Fibroblast of upper back skin (primary cell): ENCODE data around the gene SLC12A1.

Source experiments
- DNase-seq: peaks from one replicate; pipeline ENCODE4 v3.0.0-alpha.2; 2013

The SLC12A1 gene

DNA sequence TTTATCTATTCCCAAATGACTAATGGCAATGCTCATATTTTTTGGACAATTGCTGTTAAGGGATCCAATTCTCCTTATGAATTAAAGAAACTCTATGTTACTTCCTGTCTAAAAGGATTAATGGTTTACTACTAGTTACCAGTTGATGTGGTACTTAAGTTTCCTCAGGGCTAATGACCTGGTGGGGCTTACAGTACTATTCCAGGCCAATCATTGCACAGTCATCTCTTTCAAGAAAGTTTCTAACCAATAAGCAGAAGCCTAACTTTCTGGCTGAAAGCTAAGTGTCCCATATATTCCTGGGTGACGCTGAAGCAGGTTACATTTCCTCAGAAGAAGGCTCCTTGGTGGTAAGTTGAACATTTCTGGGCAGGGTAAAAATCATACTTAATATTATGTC, at the start of gene SLC12A1:
Gene SLC12A1, plus strand, starts transcription at position 322 of the 400 bp plus-strand sequence. CDS start 1,418 bp downstream, outside the sequence.
- DNase-seq = no peak

GRCh38 chr15:48168616-48169015, 37.5 kb upstream of the SLC12A1 start:
- no peak for DNase-seq

DNA sequence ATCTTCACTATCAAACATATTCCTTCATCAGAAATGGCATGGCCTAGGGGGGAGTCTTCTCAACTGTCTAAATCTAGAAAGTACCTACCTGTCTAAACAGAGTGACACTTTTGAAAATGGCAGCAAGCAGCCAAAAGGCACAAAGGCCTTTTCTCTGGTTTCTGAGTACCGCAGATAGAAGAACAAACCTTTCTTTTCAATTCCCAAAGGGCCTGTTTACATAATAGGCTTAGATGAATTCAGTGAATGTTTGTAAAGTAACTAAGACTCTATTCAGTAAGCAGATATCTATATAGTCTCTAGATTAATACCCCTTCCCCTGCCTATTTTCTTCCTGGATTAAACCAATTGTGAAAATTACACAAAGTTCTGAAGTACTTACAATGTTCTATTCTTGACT, 35.1 kb upstream of the SLC12A1 start:
- DNase-seq = no peak

DNA sequence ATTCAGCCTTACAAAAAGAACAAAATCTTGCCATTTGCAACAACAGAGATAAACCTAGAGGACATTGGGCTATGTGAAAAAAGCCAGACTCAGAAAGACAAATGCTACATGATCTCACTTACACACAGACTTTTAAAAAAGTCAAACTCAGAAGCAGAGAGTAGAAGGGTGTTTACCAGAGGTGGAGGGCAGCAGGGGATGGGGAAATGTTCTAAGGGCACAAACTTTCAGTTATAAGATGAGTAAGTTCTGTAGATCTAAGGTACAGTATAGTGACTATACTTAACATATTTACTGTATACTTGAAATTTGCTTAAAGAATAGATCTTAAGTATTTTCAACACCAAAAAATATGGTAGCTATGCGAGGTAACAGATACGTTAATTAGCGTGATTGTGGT, 31.0 kb upstream of the SLC12A1 start:
- DNase-seq = no peak

DNA sequence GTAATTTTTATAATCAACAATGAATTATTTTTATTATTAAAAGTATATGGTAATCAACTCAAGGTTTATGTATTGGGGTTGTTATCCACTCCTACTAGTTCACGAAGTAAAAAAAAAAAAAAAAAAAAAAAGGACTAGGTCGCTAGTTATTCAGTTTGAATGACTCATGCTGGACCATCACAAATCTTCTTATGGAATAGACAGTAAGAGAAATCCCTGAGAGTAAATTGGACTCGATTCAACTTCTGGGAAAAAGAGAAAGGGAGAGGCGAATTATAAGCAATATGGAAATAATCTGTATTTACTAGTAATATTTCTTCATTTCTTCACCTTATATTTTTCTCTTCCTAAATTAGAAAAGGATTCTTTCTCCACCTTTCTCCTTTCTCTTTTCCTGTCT, 30.0 kb upstream of the SLC12A1 start:
- peak; percentile 66 for DNase-seq

DNA sequence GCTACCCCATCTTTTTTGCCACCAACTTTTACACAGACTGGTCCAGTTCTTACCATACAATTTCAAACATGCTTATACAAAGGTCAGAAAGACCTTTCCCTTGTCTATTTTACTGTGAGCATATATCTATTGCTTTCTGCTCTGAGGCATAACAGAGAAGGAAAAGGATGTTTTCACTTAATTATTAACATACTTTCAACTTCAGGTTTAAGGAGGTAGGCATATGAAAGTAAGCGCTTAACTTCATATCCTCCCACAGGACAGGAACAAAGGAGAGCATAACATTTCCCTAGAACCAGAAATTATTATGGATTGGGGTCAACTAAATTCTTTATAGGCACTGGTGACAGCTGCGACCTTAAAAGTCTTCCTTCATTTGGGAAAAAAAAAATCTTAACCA, 29.1 kb upstream of the SLC12A1 start:
- no peak for DNase-seq

DNA sequence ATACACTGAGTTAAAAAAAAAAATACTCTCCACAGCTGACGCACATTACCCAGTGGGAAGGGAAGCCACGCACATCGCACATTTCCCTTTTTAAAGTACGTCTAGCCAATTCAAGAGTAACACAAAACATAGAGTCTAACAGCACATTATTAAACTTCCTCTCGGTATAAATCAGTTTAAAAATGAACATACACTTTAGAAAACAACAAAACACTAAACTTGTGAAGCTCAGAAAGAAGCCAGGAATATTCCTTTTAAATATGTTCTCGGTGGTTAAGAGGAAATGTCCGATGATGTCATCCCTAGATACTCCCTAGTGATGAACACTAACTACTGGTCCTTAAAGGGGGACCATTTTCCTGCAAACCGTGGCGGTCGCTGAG, 28.7 kb upstream of the SLC12A1 start:
- peak; percentile 37 for DNase-seq

DNA sequence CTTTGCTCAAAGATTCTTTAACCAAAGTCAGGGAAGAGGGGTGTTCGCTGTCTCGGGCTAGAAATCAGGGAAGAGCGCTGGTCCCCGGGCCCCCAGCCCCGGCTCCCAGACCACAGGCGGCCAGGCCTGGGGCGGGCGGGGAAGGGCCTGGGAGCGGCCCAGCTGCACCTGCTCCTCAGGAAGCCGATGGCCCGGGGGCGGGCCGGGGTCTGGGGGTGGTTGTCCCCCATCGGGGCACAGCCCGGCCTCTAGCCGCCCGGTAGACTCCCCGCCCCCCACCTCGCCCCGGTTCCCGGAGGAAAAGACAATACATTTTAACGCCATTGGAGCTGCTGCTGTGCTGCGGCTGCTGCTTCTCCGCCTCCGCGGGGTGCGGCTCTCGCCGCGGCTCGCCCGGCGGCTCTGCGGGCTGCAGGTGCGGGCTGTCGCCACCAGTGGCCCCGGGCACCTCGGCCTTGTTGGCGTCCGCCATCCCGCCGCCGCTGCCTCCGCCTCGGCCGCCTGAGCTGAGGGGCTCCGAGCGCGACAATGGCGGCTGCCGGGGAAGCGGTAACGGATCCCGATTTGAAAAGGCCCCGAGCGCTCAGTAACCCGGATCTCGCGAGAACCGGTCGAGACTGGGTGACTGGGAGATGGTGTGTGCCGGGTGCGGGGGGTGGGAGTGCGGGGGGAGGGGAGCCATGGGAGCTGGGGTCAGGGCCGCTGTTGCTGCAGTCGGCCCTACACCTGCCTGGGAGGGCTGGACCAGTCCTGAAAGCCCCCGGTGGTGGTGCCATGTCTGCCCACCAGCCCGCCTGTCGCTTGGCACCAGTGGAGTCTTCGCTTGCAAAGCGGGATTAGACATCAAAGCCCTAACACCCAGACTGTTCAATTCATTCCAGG, 28.1 kb upstream of the SLC12A1 start, which contains the start of gene MYEF2:
Gene MYEF2, minus strand, starts transcription at position 530 of the 882 bp plus-strand sequence. Its CDS starts 58 bp downstream, at position 472.
- DNase-seq = peak; percentile 68

- DNase-seq = no peak
Measured at GRCh38 chr15:48178648-48178931, 27.5 kb upstream of the SLC12A1 start.

DNA sequence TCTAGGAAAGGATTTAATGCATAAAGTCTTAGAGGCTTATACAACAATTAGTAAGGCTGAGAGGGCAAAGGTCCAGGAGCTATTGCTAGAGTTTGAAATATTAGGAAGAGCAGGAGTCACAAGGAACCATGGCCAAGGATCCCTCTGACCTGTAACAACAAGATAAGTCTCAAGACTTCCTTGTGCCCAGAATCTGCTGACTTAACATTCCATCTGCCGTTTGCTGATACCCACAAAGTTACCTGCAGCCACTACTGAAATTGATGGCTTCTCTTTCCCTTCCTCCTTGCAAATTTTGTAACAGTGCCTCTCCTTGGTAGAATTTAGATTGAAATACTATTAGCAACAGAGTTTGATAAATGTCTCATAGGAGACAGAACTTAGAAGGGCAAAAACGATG, 23.4 kb upstream of the SLC12A1 start:
- no peak for DNase-seq

GRCh38 chr15:48185529-48185928, 20.6 kb upstream of the SLC12A1 start:
- no peak for DNase-seq

DNA sequence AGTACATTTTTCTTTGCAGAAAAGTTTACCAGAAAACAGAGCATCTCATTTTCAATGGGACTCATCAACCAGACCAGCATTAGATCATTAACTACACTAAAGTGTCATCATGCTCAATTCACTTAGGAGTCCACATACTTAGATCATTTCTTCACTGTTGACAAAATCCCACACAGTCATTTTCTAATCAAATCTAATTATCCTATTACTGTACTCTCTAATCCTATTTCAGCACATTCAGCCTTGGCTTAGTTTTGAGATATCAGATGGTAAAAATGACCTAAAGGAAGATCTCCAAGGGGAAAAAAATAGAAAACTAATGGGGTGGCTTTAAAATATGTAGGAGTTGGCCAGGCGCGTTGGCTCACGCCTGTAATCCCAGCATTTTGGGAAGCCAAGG, 19.8 kb upstream of the SLC12A1 start:
- DNase-seq = no peak

- DNase-seq = peak; percentile 75
Measured at GRCh38 chr15:48190932-48191573, 15.0 kb upstream of the SLC12A1 start.

DNA sequence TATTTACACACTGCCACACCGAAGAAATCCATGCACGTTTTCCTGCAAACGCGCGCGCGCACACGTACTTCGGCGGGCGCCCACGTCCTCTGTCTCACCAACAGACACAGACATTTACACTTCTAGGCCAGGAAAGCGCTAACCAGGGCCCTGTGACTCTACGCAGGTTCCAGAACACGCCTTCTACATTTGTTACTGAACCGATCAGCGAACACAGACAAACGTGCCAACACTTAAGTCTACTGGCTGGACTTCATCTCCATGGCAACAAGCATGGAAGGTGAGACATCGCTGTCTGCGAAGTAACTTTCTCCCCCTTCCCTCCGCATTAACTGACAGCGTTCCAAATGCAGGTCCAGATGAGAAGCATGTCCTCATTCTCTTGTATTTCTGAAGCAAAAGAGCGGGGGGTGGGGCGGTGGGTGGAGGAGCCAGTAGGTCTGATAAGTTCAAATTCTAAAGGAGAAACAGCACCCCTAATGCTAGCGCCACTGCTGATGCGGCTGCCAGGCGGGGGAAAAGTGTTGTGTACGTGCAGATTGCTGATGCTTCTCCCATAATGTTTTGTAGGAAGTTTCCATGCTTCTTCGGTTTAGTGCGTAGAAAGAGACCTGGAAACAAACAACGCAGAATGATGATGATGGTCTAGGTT, 14.4 kb upstream of the SLC12A1 start, which contains the start of gene CTXN2:
Gene CTXN2, plus strand, starts transcription at position 92 of the 652 bp plus-strand sequence. CDS start 9,636 bp downstream, outside the sequence.
- no peak for DNase-seq

GRCh38 chr15:48202068-48202467, 4.0 kb upstream of the SLC12A1 start:
- DNase-seq = no peak

DNA sequence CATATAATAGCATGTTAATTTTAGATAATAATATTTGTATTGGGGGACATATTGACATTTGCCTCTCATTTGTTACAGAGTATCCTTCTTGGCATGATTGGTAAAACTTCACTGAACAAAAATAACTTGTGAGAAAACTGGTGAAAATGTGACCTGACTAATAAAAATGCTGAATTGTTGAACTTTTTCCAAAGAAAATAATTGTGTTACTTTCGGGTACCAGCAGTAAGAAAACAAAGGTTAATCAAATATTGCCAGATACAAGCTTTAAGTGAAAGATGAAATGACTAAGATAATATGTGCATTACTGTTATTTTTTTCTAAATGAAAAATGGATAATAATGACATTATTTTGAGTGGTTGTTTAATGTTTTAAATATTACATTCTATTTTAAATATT, 15.2 kb downstream of the SLC12A1 start:
- DNase-seq = no peak

- DNase-seq = peak; percentile 20
Measured at GRCh38 chr15:48221885-48222284, 15.8 kb downstream of the SLC12A1 start.

DNA sequence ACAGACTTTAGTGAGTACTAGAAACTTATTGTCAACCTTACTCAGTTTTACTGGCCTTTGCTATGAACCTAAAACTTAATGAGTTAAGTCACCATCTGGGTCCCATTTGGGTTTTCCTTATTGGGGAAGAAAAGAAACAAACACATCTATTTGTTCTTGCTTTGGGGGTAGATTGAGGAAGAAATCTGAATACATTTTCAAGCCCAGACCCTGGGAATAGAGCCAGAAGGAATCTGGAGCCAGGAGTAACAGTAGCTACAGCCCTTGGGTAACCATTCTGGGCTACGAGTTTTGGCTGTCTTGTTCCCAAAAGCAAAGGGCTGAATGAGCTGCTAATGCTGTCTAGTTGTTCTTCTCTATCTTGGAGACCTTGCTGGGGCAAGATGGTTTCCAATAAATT, 16.5 kb downstream of the SLC12A1 start:
- DNase-seq = no peak

DNA sequence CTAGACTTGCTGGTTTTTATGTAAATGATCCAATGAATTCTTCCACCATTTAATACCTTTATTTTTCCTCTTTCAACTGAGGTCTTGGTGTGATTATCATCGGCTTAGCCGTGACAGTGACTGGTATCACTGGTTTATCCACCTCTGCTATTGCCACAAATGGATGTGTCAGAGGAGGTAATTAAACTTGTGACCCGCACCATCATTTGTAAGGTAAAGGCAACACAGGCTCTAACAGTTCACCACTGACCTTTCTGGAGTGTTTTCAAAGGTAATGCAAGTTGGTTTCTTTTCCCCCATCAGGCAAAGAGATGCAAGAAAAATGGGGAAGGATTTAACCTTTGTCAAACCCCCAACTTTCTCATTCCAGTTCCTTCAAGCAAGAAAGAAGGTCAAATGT, 19.7 kb downstream of the SLC12A1 start:
- DNase-seq = no peak

DNA sequence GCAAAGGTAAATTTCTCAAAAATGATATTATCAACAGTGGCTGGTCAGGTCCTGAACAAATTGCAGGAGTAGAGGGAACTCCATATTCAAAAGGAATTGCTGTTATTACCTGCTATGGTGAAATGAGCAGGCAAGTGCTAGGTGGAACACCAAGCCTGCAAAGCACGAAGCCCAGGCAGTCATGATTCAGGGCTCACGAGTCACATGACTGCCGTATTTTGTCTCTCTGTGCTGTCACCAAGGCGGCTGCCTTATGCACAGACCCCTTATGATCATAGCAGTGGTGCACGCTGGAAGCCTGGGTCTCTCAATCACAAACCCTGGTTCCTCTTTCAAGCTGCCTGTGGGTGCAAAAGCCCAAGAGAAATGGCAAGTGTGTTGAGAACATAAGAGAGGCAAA, 24.4 kb downstream of the SLC12A1 start:
- DNase-seq = no peak

DNA sequence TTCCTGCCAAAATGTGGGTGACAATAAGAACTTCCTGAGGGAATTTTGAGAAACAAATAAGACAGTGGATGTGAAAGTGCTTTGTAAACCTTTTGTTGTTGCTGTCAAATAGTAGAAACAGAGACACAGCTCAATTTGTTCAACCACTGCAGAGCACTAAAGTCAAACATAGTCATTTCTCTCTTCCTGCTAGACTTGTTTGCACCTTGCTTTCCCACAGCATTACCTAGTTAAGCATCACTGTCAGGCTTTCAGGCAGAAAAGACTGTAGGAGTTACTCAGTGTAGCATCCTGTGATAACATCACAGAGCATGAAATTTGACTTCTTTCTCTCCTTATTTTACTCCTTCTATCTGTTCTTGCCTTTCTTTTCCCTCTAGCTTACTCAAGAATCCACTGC, 27.1 kb downstream of the SLC12A1 start:
- DNase-seq = no peak

DNA sequence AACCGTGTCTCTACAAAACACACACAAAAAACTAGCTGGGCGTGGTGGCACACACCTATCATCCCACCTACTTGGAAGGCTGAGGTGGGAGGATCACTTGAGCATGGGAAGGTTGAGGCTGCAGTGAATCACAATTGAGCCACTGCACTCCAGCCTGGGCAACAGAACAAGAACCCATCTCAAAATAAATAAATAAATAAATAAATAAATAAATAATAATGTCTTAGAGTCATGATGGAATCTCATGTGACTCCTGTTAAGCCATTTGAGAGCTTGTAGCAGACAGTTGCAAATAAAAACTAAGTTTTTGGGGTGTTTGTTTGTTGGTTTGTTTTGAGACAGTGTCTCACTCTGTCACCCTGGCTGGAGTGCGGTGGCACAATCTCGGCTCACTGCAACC, 33.2 kb downstream of the SLC12A1 start:
- no peak for DNase-seq

GRCh38 chr15:48242015-48242414, 35.9 kb downstream of the SLC12A1 start:
- DNase-seq = no peak

DNA sequence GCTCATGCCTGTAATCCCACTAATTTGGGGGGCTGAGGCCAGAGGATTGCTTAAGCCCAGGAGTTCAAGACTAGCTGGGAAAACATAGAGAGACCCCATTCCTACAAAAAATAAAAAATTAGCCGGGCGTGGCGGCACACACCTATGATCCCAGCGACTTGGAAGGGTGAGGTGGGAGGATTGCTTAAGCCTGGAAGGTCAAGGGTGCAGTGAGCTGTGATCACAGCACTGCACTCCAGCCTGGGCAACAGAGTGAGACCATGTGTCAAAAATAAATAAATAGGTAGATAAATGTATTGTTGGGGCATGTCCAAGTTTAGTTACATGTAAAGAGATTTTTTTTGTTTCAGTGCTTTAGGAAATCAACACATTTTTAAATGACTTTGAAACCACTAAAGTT, 36.4 kb downstream of the SLC12A1 start:
- DNase-seq = no peak
